ENCODE data around the gene MTHFS.

MTHFS gene

DNA sequence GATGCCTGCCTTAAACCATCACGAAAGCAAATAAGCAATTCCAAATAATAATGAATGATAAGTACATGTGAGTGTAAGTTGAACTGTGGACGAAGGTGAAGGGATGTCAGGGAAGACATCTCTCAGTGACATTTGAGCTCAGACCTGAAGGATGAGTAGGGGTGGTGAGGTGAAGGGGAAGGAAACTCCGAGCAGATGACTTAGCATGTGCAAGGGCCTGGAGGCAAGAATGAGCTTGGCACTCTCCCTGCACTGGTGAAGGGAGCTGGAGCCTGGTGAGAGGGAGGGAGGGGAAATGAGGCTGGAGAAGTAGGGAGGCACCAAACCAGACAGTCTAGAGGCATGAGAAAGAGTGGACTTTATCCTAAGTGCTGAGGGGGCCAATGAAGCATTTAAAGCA lies 84.3 kb downstream of the MTHFS start:
- no peak for DNase-seq

DNA sequence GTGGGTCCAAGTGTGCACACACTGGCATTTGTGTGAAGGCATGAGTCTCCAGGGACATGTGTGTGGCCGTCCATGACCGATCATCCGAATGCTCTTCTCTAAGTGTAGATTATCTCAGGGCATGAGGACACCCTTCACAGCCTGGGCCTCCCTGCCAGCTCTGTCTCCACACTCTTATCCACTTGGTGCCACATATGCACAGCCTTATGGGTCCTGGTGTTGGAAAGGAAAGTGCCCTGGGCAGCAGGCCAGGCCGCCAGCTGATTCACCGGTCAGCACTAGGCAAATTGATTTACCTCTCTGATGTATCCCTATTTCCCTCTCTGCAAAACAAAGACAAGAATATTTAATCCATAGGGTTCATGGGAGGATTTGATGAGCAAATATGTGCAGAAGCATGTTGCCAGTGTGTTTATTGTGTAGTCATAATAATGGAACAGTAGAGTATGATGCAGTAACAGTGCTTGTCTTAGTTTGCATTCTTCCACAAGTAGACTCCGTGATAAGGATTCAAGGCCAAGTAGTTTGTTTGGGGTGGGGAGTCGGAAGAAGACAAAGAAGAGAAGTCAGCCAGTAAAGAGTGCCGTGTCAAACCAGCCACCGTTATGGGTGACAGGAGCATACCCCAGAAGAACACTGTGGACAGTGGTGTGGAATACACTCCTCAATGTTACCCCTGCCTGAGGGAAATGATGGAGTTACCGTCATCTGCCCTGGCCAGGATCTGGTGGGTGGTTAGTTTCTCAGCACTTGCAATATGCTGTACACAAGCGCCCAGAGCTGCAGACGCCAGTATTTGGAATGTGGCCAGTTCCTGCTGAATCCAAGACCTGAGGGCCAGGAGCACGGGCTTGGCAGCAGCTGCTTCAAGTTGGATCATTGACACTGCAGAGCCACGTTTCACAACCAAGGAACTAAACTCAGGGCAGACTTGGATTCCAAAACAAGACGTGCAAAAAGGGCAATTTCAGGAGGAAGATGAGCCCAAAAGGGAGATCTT lies 85.1 kb downstream of the MTHFS start:
- DNase-seq = peak; percentile 61

DNA sequence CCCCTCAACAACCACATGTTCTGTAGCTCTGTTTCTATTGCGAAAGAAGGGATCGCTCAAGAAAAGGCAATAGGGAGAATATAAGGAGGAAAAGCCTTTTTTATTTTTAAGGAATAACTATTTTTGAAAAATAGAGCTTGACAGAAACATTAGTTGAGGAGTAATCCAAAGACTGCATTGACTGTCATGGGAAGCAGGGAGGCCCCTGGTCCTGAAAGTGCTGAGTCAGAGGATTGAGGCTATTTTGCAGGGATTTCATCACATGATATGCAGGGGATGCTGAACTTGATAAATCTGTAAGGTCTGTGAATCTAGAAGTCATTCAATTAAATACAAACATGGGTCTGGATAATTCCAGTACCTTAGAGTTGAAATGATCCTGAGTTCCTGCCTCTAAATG lies 92.0 kb downstream of the MTHFS start:
- DNase-seq = no peak

DNA sequence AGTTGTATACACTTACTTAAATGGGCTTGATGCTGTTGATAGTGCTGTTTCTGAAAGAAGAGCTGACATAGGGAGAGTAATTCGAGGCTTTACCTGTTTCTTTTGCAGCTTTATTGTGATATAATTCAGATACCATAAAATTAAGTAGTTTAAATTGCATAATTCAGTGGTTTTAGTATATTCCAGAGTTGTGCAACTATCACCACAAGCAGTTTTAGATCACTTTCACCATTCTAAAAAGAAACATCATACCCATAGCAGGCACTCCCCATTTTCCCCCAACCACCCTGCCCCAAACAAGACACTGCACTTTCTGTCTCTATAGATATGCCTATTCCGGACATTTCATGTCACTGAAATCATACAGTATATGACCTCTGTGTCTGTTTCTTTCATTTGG lies 98.5 kb downstream of the MTHFS start:
- no peak for DNase-seq
